ENCODE results near the gene VEPH1.

VEPH1 gene

DNA sequence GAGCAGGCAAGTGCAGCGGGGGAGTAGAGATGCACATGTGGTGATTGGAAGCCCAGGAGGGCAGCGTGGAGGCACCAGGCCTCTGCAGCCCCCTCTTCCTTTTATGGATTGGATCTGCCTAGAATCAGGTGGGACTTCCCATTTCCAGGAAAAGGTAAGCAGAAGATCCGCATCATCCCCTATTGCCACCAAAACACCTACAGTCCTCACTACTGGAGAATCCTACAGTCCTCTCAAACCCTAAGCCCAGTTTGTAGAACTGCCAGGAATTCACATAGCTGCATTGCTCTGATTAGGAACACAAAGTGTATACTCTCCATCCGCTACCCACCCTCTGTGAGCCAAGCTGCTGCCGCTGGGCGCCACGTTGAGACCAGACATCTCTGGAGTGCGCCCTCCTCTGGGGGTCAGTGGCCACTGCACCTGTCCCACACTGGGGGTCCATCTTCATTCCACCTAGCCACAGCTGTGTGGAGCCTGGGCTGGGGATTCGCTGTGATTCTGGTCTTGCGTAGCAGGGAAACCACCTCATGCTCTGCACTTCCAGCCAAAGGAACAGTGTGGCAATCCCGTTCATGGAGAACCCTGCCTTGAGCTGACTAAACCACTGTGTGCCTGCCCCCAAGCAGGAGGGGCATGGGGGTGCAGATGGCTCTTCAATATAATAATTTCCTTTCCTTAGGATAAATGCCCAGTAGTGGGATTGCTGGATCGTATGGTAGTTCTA lies 155.5 kb downstream of the VEPH1 start:
- Mint-ChIP-seq H3K4me1 (no peaks in the 10 kb centered on the region), H3K4me3 (no peak overlapping the region)

DNA sequence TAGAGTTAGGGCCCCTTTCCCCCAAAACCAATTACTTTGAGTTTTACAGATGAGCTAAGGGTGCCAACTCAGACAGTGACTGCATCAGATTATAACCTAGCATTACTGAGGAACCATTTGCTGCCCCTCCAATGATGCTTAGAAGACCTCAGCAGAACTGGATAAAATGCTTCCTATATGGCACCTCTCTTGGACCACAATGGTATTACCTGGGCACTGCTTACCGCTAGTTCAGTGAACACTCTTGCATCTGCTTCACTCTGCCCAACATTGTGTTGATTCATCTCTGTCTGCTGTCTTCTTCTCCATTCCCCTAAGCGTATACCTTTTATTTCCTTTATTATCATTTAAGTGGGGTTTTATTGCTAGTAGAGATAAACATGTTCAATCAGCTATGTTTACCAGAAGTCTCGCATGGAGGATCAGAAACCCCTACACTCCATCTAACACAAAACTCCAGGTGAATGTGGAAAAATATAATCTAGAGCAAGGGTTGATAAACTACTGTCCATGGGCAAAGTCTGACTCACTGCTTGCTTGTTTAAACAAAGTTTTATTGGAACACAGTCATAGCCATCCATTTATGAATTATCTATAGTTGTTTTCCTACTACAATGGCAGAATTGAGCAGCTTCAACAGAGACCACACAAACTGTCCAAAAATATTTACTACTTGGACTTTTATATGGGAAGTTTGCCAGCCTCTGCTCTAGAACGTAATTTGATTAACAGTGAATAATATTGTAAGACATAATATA lies 166.8 kb downstream of the VEPH1 start:
- H3K27ac Mint-ChIP-seq: no peak overlapping the region
- no peaks in the 10 kb centered on the region for H3K27me3 Mint-ChIP-seq (ENCODE audit: low read depth)
- H3K4me1 Mint-ChIP-seq: no peaks in the 10 kb centered on the region
- TF ChIP-seq, protein P1, sequence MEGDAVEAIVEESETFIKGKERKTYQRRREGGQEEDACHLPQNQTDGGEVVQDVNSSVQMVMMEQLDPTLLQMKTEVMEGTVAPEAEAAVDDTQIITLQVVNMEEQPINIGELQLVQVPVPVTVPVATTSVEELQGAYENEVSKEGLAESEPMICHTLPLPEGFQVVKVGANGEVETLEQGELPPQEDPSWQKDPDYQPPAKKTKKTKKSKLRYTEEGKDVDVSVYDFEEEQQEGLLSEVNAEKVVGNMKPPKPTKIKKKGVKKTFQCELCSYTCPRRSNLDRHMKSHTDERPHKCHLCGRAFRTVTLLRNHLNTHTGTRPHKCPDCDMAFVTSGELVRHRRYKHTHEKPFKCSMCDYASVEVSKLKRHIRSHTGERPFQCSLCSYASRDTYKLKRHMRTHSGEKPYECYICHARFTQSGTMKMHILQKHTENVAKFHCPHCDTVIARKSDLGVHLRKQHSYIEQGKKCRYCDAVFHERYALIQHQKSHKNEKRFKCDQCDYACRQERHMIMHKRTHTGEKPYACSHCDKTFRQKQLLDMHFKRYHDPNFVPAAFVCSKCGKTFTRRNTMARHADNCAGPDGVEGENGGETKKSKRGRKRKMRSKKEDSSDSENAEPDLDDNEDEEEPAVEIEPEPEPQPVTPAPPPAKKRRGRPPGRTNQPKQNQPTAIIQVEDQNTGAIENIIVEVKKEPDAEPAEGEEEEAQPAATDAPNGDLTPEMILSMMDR (IDR thresholded peaks at IDR 0.05; ENCODE audit: unreplicated experiment in 3 of 3): no peak
- H3K4me3 Mint-ChIP-seq: no peak overlapping the region
- peaks cover 3% of the 10 kb centered on the region for H3K36me3 Mint-ChIP-seq (ENCODE audit: low read depth)
- peaks cover 5% of the 10 kb centered on the region for H3K9me3 Mint-ChIP-seq

More for the DNA sequence above, 155.5 kb downstream of the VEPH1 start:
- Mint-ChIP-seq H3K9me3 (peaks cover 17% of the 10 kb centered on the region), H3K27me3 (ENCODE audit: low read depth) (no peaks in the 10 kb centered on the region), H3K36me3 (ENCODE audit: low read depth) (no peaks in the 10 kb centered on the region), H3K27ac (no peak overlapping the region)
- TF ChIP-seq, protein P1 (IDR thresholded peaks at IDR 0.05; ENCODE audit: unreplicated experiment in 3 of 3): peak in 1 of 3 experiments; percentile 21

DNA sequence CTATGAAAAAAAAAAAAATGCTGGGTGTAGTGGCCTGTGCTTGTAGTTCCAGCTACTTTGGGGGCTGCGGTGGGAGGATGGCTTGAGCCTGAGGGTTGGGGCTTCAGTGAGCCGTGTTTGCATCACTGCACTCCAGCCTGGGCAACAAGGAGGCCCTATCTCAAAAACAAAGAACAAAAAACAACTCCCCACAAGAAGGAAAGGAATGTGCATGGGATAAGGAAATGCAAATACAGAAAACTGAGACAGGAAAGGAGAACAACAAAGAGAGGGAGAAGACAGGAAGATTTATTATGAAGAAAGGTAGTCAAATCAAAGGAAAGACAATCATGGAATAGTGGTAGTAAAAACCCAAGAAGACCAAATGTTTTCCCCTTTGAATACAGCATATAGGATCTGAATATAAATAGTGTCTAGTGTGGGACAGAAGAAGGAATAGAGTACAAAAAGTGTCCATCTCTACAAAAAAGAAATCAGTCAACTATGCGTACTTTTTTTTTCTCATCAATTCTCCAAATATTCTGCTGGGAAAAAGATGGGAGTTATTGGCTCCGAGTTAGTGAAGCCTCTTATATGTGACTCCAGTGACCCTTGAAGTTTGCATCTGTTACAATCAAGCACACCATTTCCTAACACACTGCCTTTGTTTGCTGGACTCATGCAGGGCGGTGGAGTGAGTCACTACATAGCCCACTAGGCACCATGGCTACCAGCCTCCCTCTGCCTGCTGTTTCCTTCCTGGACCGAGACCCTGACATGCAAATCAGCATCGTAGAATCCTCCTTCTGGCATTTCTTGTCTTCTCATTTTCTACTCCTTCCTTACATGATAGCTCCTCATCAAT lies 167.8 kb downstream of the VEPH1 start:
- peak overlapping the region in 2 of 3 experiments; percentile 36 to 57 for H3K27ac Mint-ChIP-seq
- no peaks in the 10 kb centered on the region for H3K9me3 Mint-ChIP-seq
- no peaks in the 10 kb centered on the region for H3K4me1 Mint-ChIP-seq
- H3K4me3 Mint-ChIP-seq: no peak overlapping the region
- H3K36me3 Mint-ChIP-seq (ENCODE audit: low read depth): no peaks in the 10 kb centered on the region
- no peaks in the 10 kb centered on the region for H3K27me3 Mint-ChIP-seq (ENCODE audit: low read depth)
- TF ChIP-seq, protein P1 (IDR thresholded peaks at IDR 0.05; ENCODE audit: unreplicated experiment in 3 of 3): no peak

DNA sequence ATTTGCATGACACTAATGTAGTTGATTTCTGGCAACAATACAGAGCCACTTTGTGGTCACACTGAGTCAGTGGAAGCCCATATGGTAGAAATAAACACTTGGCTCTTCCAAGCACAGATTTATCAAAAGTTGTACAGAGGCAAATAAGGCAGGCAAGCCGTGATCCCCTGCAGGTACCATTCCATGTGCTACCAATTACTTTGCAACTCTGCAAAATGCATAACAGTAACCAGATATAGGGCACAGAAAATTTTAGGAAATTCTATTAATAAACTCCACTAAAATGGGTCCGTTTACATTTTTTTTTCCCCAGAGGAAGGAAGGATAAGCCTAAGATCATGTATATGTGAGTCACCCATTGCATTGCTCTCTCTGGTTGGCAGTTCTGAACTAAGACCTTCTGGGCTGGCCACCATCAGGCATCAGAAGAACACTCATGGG lies 169.6 kb downstream of the VEPH1 start:
- Mint-ChIP-seq H3K4me1 (peaks cover 14% of the 10 kb centered on the region), H3K27me3 (ENCODE audit: low read depth) (no peaks in the 10 kb centered on the region), H3K9me3 (no peaks in the 10 kb centered on the region), H3K27ac (no peak overlapping the region), H3K4me3 (no peak overlapping the region), H3K36me3 (ENCODE audit: low read depth) (no peaks in the 10 kb centered on the region)
- TF ChIP-seq, protein P1 (IDR thresholded peaks at IDR 0.05; ENCODE audit: unreplicated experiment in 3 of 3): no peak

DNA sequence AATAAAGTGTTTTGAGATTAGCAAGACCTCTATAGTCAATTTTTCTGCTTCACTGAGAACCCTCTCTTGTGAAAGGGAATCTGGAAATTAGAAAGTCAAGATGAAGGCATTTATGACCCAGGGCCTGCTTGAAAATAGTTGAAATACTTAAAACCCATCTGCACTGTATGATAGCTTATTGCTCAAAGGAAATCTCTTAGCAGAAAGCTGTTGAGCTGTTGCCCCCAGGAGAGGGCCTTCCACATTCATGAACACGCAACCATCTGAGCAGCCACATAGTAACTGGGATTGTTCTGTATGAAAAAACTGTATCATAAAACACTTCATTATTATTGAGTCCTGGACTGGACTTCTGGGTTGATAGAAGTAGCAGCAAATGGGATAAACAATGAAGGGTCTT lies 173.0 kb downstream of the VEPH1 start:
- H3K9me3 Mint-ChIP-seq: peaks cover 6% of the 10 kb centered on the region

More for the DNA sequence above, 173.0 kb downstream of the VEPH1 start:
- Mint-ChIP-seq H3K36me3 (ENCODE audit: low read depth) (no peaks in the 10 kb centered on the region), H3K4me1 (peaks cover 14% of the 10 kb centered on the region), H3K4me3 (no peak overlapping the region), H3K27me3 (ENCODE audit: low read depth) (peaks cover 3% of the 10 kb centered on the region), H3K27ac (peak overlapping the region in 2 of 3 experiments; percentile 61 to 77)
- TF ChIP-seq, protein P1 (IDR thresholded peaks at IDR 0.05; ENCODE audit: unreplicated experiment in 3 of 3): no peak

Measured in nephron (organoid).